Stomach (tissue), 4 donors: ENCODE results near the gene SLC2A4.

Experiments
- POLR2A ChIP-seq, 4 donors: fragments of 450-650 bp; IDR thresholded peaks; one replicate each; pipeline ENCODE4 v1.6.1; 2016; ENCODE audit warnings: antibody characterized with exemption in 4 of 4, control low read depth in 2 of 4, mild to moderate bottlenecking in 1 of 4, moderate library complexity in 1 of 4
- TF ChIP-seq, protein P1 (sequence below), 7 experiments: fragments of 450-650 bp in 4 of 7; fragments of 200-600 bp in 3 of 7; sonication (generic) in 3 of 7; IDR thresholded peaks; one replicate each; pipeline ENCODE4 v1.5.1; 2016 to 2019; ENCODE audit warnings: antibody characterized with exemption in 7 of 7, control low read depth in 2 of 7, mild to moderate bottlenecking in 1 of 7

DNA sequence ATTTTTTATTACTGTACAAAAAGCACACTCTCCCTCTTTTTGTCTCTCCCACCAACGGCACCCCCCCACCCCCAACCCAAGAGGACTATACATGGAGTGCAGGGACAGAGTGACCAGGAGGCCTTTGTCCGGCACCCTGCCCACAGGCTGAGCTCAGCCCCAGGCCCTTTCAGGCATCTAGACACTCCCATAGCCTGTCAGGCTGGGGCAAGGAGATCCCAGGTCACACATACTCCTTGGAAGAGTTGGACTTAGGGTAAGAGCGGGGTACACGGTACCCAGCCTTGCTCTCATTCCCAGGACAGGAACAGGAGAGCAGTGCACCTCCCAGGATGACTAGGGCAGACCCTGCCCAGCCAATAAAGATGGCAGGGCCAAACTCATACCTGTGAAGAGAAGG, 21.4 kb upstream of the SLC2A4 start:
- no peak for TF ChIP-seq POLR2A (IDR thresholded peaks at IDR 0.05)
- TF ChIP-seq, protein P1, sequence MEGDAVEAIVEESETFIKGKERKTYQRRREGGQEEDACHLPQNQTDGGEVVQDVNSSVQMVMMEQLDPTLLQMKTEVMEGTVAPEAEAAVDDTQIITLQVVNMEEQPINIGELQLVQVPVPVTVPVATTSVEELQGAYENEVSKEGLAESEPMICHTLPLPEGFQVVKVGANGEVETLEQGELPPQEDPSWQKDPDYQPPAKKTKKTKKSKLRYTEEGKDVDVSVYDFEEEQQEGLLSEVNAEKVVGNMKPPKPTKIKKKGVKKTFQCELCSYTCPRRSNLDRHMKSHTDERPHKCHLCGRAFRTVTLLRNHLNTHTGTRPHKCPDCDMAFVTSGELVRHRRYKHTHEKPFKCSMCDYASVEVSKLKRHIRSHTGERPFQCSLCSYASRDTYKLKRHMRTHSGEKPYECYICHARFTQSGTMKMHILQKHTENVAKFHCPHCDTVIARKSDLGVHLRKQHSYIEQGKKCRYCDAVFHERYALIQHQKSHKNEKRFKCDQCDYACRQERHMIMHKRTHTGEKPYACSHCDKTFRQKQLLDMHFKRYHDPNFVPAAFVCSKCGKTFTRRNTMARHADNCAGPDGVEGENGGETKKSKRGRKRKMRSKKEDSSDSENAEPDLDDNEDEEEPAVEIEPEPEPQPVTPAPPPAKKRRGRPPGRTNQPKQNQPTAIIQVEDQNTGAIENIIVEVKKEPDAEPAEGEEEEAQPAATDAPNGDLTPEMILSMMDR (IDR thresholded peaks at IDR 0.05): no peak
